Neural cell (in vitro differentiated cells): ENCODE results near the gene C1orf105. TPM values are rescaled to one million over a fixed set of nuclear protein-coding genes. Genes with fewer than 3 reads are reported as not detected.

Source experiments
- H2AFZ ChIP-seq: fragments of 200-600, 300-800 bp; sonication (generic), shearing (Covaris generic); 2 replicates; pipeline ENCODE4 v1.6.0; 2014; ENCODE audit warnings: low read depth, mild to moderate bottlenecking, antibody characterized with exemption, low read length, moderate library complexity
- H3F3A ChIP-seq: fragments of 200-600 bp; shearing (Covaris generic); 2 replicates; pipeline ENCODE4 v1.6.1; 2016; ENCODE audit warnings: mild to moderate bottlenecking, moderate library complexity, mixed read lengths, antibody characterized with exemption, low read length; ENCODE audit not compliant: insufficient read depth, poor library complexity, severe bottlenecking
- H3K27ac ChIP-seq: fragments of 200-600, 300-800 bp; sonication (generic), shearing (Covaris generic); 2 replicates; pipeline ENCODE4 v1.5.1; 2014; ENCODE audit warnings: mild to moderate bottlenecking, low read length, moderate library complexity
- H3K27me3 ChIP-seq: fragments of 300-800, 200-600 bp; sonication (generic), shearing (Covaris generic); 2 replicates; pipeline ENCODE4 v1.6.0; 2014; ENCODE audit warnings: mild to moderate bottlenecking, low read depth, low read length, moderate library complexity; ENCODE audit not compliant: insufficient read depth
- H3K36me3 ChIP-seq: fragments of 300-800, 200-600 bp; sonication (generic), shearing (Covaris generic); 2 replicates; pipeline ENCODE4 v1.5.1; 2014; ENCODE audit warnings: mild to moderate bottlenecking, antibody characterized with exemption, low read length, moderate library complexity; ENCODE audit not compliant: insufficient read depth
- H3K4me2 ChIP-seq: fragments of 300-800, 200-600 bp; sonication (generic), shearing (Covaris generic); 2 replicates; pipeline ENCODE4 v1.6.0; 2014; ENCODE audit warnings: mild to moderate bottlenecking, low read length
- H3K4me3 ChIP-seq: fragments of 300-800, 200-600 bp; sonication (generic), shearing (Covaris generic); 2 replicates; pipeline ENCODE4 v1.5.1; 2014; ENCODE audit warnings: mild to moderate bottlenecking, low read length, moderate library complexity
- H3K79me2 ChIP-seq: fragments of 200-600 bp; shearing (Covaris generic); replicated peaks from 2 replicates; pipeline ENCODE4 v1.6.0; 2014; ENCODE audit warnings: mild to moderate bottlenecking, low read length, moderate library complexity; ENCODE audit not compliant: insufficient read depth
- H3K9ac ChIP-seq: fragments of 300-800, 200-600 bp; sonication (generic), shearing (Covaris generic); 2 replicates; pipeline ENCODE4 v1.6.1; 2016; ENCODE audit warnings: mild to moderate bottlenecking, low read length, mixed read lengths
- H3K9me2 ChIP-seq: fragments of 200-600 bp; shearing (Covaris generic); 2 replicates; pipeline ENCODE4 v1.6.1; 2016; ENCODE audit warnings: mild to moderate bottlenecking, low read length, mixed read lengths; ENCODE audit not compliant: insufficient read depth
- H3K9me3 ChIP-seq: fragments of 200-600, 300-800 bp; sonication (generic), shearing (Covaris generic); 2 replicates; pipeline ENCODE4 v1.6.1; 2016; ENCODE audit warnings: mild to moderate bottlenecking, mixed run types, low read length, moderate library complexity, mixed read lengths
- H4K20me1 ChIP-seq: fragments of 200-600 bp; shearing (Covaris generic); 2 replicates; pipeline ENCODE4 v1.6.1; 2016; ENCODE audit warnings: mild to moderate bottlenecking, mixed run types; ENCODE audit not compliant: insufficient read depth
- EP300 ChIP-seq: fragments of 450-650 bp; conservative IDR thresholded peaks from 2 replicates; pipeline ENCODE4 v1.6.1; 2014; ENCODE audit warnings: antibody characterized with exemption, mild to moderate bottlenecking, moderate library complexity; ENCODE audit not compliant: poor library complexity, severe bottlenecking
- EZH2 ChIP-seq: fragments of 200-600, 300-800 bp; shearing (Covaris generic), sonication (generic); IDR thresholded peaks from 2 replicates; pipeline ENCODE4 v1.6.1; 2014; ENCODE audit warnings: antibody characterized with exemption, low read length, borderline replicate concordance, mild to moderate bottlenecking; ENCODE audit not compliant: insufficient read depth, poor library complexity, severe bottlenecking
- MXI1 ChIP-seq: fragments of 450-650 bp; conservative IDR thresholded peaks from 2 replicates; pipeline ENCODE4 v1.6.1; 2014; ENCODE audit warnings: antibody characterized with exemption, mild to moderate bottlenecking; ENCODE audit not compliant: poor library complexity, severe bottlenecking
- POLR2AphosphoS5 ChIP-seq: IDR thresholded peaks from 2 replicates; pipeline ENCODE4 v1.6.1; 2012
- RAD21 ChIP-seq: fragments of 450-650 bp; conservative IDR thresholded peaks from 2 replicates; pipeline ENCODE4 v1.6.1; 2014; ENCODE audit warnings: antibody characterized with exemption, mild to moderate bottlenecking, moderate library complexity
- SMC3 ChIP-seq: fragments of 450-650 bp; conservative IDR thresholded peaks from 2 replicates; pipeline ENCODE4 v1.6.1; 2014; ENCODE audit warnings: antibody characterized with exemption, mild to moderate bottlenecking, moderate library complexity; ENCODE audit not compliant: poor library complexity
- TAF1 ChIP-seq: IDR thresholded peaks from 2 replicates; pipeline ENCODE4 v1.6.1; 2012; ENCODE audit warnings: low read depth
- polyA plus RNA-seq: library from polyadenylated mRNA; depleted of rRNA; stranded (reverse); fragments of >200 nt; gene quantifications from 2 replicates; pipeline ENCODE4 v1.2.3, GENCODE V29; 2014
- TF ChIP-seq, protein P1 (sequence below): IDR thresholded peaks from 2 replicates; pipeline ENCODE4 v1.6.1; 2012; ENCODE audit warnings: borderline replicate concordance
- TF ChIP-seq, protein P2 (sequence below): fragments of 450-650 bp; IDR thresholded peaks from 2 replicates; pipeline ENCODE4 v1.5.1; 2014; ENCODE audit warnings: antibody characterized with exemption, mild to moderate bottlenecking, moderate library complexity; ENCODE audit not compliant: poor library complexity, severe bottlenecking

Gene C1orf105
- polyA plus RNA-seq, 1 donor from 2014 or later: not detected

DNA sequence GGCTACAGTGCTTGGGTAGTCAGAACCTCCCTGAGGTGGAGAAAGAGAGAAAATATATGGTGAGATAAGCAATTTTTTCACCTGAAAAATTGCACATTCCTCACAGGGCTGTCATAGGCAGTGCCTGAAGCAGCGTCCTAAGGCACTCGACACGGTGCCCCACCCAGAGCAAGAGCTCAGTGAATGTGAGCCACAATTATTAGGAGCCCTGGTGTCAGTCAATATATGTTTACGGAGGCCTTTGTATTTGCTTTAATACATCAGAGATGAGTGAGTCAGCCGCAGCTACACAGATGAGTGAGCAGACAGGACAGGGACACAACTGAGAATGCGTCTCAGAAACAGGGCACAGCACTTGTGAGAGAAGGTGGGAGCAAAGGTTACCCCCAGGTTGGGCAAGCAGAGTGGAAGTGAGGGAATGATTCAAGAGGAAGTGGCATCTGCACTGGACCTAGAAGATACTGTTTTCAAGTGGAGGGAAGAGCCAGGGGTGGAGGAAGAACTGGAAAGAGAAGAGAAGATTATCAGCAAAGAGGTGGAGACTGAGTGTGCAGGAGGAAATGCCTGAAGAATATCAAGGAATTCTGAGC lies 28.6 kb downstream of the C1orf105 start:
- Histone ChIP-seq H3K4me2 (no peak overlapping the region), H3K79me2 (no peaks in the 10 kb centered on the region), H3K27me3 (no peaks in the 10 kb centered on the region), H3K9ac (no peak overlapping the region), H4K20me1 (no peaks in the 10 kb centered on the region), H2AFZ (no peak overlapping the region), H3K4me3 (no peak overlapping the region), H3K9me2 (no peaks in the 10 kb centered on the region), H3K27ac (no peak overlapping the region), H3K9me3 (no peaks in the 10 kb centered on the region), H3K36me3 (no peaks in the 10 kb centered on the region), H3F3A (no peaks in the 10 kb centered on the region)
- TF ChIP-seq EP300 (no peak), POLR2AphosphoS5 (no peak), MXI1 (no peak), EZH2 (no peak), RAD21 (no peak), TAF1 (no peak), SMC3 (no peak)
- TF ChIP-seq, protein P1, sequence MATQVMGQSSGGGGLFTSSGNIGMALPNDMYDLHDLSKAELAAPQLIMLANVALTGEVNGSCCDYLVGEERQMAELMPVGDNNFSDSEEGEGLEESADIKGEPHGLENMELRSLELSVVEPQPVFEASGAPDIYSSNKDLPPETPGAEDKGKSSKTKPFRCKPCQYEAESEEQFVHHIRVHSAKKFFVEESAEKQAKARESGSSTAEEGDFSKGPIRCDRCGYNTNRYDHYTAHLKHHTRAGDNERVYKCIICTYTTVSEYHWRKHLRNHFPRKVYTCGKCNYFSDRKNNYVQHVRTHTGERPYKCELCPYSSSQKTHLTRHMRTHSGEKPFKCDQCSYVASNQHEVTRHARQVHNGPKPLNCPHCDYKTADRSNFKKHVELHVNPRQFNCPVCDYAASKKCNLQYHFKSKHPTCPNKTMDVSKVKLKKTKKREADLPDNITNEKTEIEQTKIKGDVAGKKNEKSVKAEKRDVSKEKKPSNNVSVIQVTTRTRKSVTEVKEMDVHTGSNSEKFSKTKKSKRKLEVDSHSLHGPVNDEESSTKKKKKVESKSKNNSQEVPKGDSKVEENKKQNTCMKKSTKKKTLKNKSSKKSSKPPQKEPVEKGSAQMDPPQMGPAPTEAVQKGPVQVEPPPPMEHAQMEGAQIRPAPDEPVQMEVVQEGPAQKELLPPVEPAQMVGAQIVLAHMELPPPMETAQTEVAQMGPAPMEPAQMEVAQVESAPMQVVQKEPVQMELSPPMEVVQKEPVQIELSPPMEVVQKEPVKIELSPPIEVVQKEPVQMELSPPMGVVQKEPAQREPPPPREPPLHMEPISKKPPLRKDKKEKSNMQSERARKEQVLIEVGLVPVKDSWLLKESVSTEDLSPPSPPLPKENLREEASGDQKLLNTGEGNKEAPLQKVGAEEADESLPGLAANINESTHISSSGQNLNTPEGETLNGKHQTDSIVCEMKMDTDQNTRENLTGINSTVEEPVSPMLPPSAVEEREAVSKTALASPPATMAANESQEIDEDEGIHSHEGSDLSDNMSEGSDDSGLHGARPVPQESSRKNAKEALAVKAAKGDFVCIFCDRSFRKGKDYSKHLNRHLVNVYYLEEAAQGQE: no peak
- TF ChIP-seq, protein P2, sequence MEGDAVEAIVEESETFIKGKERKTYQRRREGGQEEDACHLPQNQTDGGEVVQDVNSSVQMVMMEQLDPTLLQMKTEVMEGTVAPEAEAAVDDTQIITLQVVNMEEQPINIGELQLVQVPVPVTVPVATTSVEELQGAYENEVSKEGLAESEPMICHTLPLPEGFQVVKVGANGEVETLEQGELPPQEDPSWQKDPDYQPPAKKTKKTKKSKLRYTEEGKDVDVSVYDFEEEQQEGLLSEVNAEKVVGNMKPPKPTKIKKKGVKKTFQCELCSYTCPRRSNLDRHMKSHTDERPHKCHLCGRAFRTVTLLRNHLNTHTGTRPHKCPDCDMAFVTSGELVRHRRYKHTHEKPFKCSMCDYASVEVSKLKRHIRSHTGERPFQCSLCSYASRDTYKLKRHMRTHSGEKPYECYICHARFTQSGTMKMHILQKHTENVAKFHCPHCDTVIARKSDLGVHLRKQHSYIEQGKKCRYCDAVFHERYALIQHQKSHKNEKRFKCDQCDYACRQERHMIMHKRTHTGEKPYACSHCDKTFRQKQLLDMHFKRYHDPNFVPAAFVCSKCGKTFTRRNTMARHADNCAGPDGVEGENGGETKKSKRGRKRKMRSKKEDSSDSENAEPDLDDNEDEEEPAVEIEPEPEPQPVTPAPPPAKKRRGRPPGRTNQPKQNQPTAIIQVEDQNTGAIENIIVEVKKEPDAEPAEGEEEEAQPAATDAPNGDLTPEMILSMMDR: no peak

DNA sequence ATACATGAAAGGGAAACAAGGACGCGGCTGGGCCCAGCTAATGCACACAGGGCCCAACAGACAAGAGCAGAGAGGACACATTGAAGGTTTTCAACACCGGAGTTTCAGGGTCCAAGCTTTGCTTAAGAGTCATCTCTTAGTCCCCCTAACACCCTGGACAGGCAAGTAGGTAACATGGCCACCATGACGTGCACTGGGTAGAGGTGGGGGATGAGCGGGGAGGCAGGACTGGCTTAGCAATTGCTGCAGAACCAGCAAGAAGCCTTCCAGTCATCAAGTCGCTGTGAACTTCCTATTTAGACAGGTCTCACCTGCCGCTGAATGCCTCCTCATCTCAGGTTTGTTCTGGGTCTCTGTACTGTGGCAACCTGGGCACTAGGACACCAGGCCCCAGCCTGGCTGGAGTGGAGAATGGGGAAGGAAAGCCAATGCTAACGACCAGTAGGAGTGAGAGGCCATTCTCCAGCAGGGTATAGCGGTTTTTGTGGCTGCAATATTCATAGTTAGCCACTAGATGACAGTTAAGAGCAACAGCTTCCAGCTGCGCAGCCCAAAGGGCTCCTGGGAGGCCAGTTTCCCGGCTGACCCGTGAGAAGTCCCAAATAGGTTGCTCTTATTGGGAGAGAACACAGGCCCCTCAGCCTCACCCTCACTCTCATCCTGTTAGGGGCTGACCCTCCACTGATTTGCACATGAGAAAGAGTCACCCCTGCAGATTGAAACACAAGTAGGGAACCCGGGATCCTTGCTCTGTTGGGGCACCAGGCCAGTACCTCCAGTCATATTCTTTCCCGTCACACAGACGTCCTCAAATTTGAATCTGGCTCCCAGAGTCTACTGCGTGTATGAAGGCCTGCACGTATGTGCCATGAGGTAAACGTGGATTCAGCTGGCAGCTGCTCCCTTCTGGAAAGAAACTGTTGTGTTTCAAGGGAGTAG lies 29.4 kb downstream of the C1orf105 start:
- Histone ChIP-seq H3F3A (no peaks in the 10 kb centered on the region), H3K27ac (no peak overlapping the region), H3K9me3 (no peaks in the 10 kb centered on the region), H3K79me2 (no peaks in the 10 kb centered on the region), H3K9ac (no peak overlapping the region), H4K20me1 (no peaks in the 10 kb centered on the region), H2AFZ (no peak overlapping the region), H3K36me3 (no peaks in the 10 kb centered on the region), H3K4me2 (no peak overlapping the region), H3K9me2 (no peaks in the 10 kb centered on the region), H3K4me3 (no peak overlapping the region), H3K27me3 (no peaks in the 10 kb centered on the region)
- TF ChIP-seq EZH2 (no peak), EP300 (no peak), SMC3 (peak; percentile 16), MXI1 (no peak), TAF1 (no peak)
- TF ChIP-seq, protein P1: no peak
- TF ChIP-seq, protein P2: peak; percentile 49
